ENCODE results near the gene IRF2BP2. TPM values are rescaled to one million over a fixed set of nuclear protein-coding genes. Genes with fewer than 3 reads are reported as not detected.

Gene IRF2BP2
- total and polyA plus RNA-seq, 2 of the 13 experiments (the other 11 are each of a cell fraction or from before 2014, with no cell fraction given) = 140 to 147 TPM

- TF ChIP-seq ZNF646 (CRISPR knock-in tag; IDR thresholded peaks at IDR 0.05) (peak; percentile 56), POGZ (CRISPR knock-in tag; IDR thresholded peaks at IDR 0.05) (peak; percentile 43; the same call in 1 of the 2 replicates), PBX3 (CRISPR knock-in tag; IDR thresholded peaks at IDR 0.05; ENCODE audit: borderline replicate concordance) (peak; percentile 43; the same call in 1 of the 2 replicates), GATAD1 (CRISPR knock-in tag; IDR thresholded peaks at IDR 0.05) (peak; percentile 37; the same call in 1 of the 2 replicates), ZSCAN21 (CRISPR knock-in tag; IDR thresholded peaks at IDR 0.05; ENCODE audit: borderline replicate concordance) (peak; percentile 81), ZNF550 (CRISPR knock-in tag; IDR thresholded peaks at IDR 0.05; ENCODE audit: borderline replicate concordance) (no peak), POLR2G (IDR thresholded peaks at IDR 0.05; ENCODE audit: low read depth, low read length) (peak; percentile 68), ZNF589 (CRISPR knock-in tag; conservative IDR thresholded peaks at IDR 0.05) (no peak), PRPF4 (IDR thresholded peaks at IDR 0.05; ENCODE audit: low read depth, low read length, poor library complexity, severe bottlenecking) (no peak), RFX5 (IDR thresholded peaks at IDR 0.05; ENCODE audit: low read depth, low read length) (no peak), ZNF576 (CRISPR knock-in tag; IDR thresholded peaks at IDR 0.05) (no peak), SP4 (CRISPR knock-in tag; IDR thresholded peaks at IDR 0.05) (peak; percentile 44; the same call in 1 of the 2 replicates), AKNA (CRISPR knock-in tag; IDR thresholded peaks at IDR 0.05; ENCODE audit: borderline replicate concordance) (no peak), ZSCAN29 (CRISPR knock-in tag; conservative IDR thresholded peaks at IDR 0.05) (0 out of 2 replicates have a peak, but pooled peaks have one; percentile 36), YY1 (IDR thresholded peaks at IDR 0.05; ENCODE audit: insufficient read depth, insufficient replicate concordance, low read depth, low read length) (peak; percentile 62)
These were observed 10.2 kb downstream of the IRF2BP2 start (continued) for GRCh38 chr1:234599617-234600417.

All from HepG2 (cell line).